ENCODE results near the gene NFKB1.

NFKB1 gene

GRCh38 chr4:102663073-102663472, 161.9 kb downstream of the NFKB1 start:
- no peaks in the 10 kb centered on the region for H4K20me1 ChIP-seq (ENCODE audit: insufficient read depth)
- H3K79me2 ChIP-seq (ENCODE audit: insufficient read depth, low read depth): no peaks in the 10 kb centered on the region
- no peak overlapping the region for H3K9ac ChIP-seq
- H3K36me3 ChIP-seq (ENCODE audit: insufficient read depth): no peaks in the 10 kb centered on the region
- no peak for TF ChIP-seq CTCF (conservative IDR thresholded peaks at IDR 0.05; ENCODE audit: low read depth, low read length)
- H2AFZ ChIP-seq (ENCODE audit: low read depth): no peak overlapping the region
- H3K4me1 ChIP-seq (ENCODE audit: low read depth, poor library complexity, severe bottlenecking): no peaks in the 10 kb centered on the region
- H3K4me2 ChIP-seq: no peak overlapping the region
- no peak overlapping the region for H3K4me3 ChIP-seq (IDR thresholded peaks at IDR 0.05; ENCODE audit: insufficient read depth, low read depth, low read length)
- no peaks in the 10 kb centered on the region for H3K27me3 ChIP-seq (ENCODE audit: insufficient read depth, low read depth)
- H3K27ac ChIP-seq: no peak overlapping the region

GRCh38 chr4:102665527-102665926, 164.4 kb downstream of the NFKB1 start:
- Histone ChIP-seq H4K20me1 (ENCODE audit: insufficient read depth) (no peaks in the 10 kb centered on the region), H3K27ac (no peak overlapping the region), H3K4me1 (ENCODE audit: low read depth, poor library complexity, severe bottlenecking) (no peaks in the 10 kb centered on the region), H2AFZ (ENCODE audit: low read depth) (no peak overlapping the region), H3K4me2 (no peak overlapping the region), H3K36me3 (ENCODE audit: insufficient read depth) (no peaks in the 10 kb centered on the region), H3K27me3 (ENCODE audit: insufficient read depth, low read depth) (no peaks in the 10 kb centered on the region), H3K79me2 (ENCODE audit: insufficient read depth, low read depth) (no peaks in the 10 kb centered on the region), H3K9ac (no peak overlapping the region), H3K4me3 (IDR thresholded peaks at IDR 0.05; ENCODE audit: insufficient read depth, low read depth, low read length) (no peak overlapping the region)
- TF ChIP-seq CTCF (conservative IDR thresholded peaks at IDR 0.05; ENCODE audit: low read depth, low read length): no peak

Data from KMS-11 (cell line).